Natural killer cell (primary cell): ENCODE data around the gene AKR1C3. TPM values are rescaled to one million over a fixed set of nuclear protein-coding genes. Genes with fewer than 3 reads are reported as not detected.

Experiments used
- ATAC-seq, 3 donors: fragments of 150-1000 bp in 2 of 3; fragments of 200-7000 bp in 1 of 3; cut with Tn5 transposase; 1 replicate in 1 of 3; 2 replicates in 2 of 3; pipeline ENCODE4 v1.10.0; 2021; ENCODE audit warnings: mild to moderate bottlenecking in 2 of 3, moderate library complexity in 2 of 3
- DNase-seq, 2 donors: peaks; one replicate each; pipeline versions ENCODE4 v3.0.0 to v3.0.0-alpha.2; 2013 to 2021; ENCODE audit warnings: mixed read lengths in 1 of 2
- H3K27ac ChIP-seq: one replicate; pipeline ENCODE4 v1.5.1; 2013; ENCODE audit warnings: mild to moderate bottlenecking, low read length
- H3K27me3 ChIP-seq: one replicate; pipeline ENCODE4 v1.6.1; 2013; ENCODE audit warnings: low read length; ENCODE audit not compliant: control insufficient read depth, insufficient read depth
- H3K36me3 ChIP-seq: one replicate; pipeline ENCODE4 v1.6.1; 2013; ENCODE audit warnings: low read length; ENCODE audit not compliant: control insufficient read depth, insufficient read depth
- H3K4me1 ChIP-seq: one replicate; pipeline ENCODE4 v1.6.1; 2013; ENCODE audit warnings: low read length; ENCODE audit not compliant: control insufficient read depth, insufficient read depth
- H3K4me3 ChIP-seq: one replicate; pipeline ENCODE4 v1.5.1; 2013; ENCODE audit warnings: low read length
- H3K9me3 ChIP-seq: one replicate; pipeline ENCODE4 v1.6.1; 2013; ENCODE audit warnings: low read length; ENCODE audit not compliant: control insufficient read depth, insufficient read depth
- H3K27ac Mint-ChIP-seq, 2 donors: one replicate each; pipeline ENCODE4 v1.8.0; 2022; ENCODE audit warnings: mild to moderate bottlenecking in 2 of 2, mixed read lengths in 2 of 2, moderate library complexity in 1 of 2
- H3K27me3 Mint-ChIP-seq, 2 donors: one replicate each; pipeline ENCODE4 v1.8.0; 2022; ENCODE audit warnings: low read depth in 2 of 2, mixed read lengths in 2 of 2
- H3K36me3 Mint-ChIP-seq: one replicate; pipeline ENCODE4 v1.8.0; 2022; ENCODE audit warnings: mixed read lengths
- H3K4me1 Mint-ChIP-seq, 2 donors: one replicate each; pipeline ENCODE4 v1.8.0; 2022; ENCODE audit warnings: mixed read lengths in 2 of 2
- H3K4me3 Mint-ChIP-seq: one replicate; pipeline ENCODE4 v1.8.0; 2022; ENCODE audit warnings: mild to moderate bottlenecking, moderate library complexity, mixed read lengths
- H3K9me3 Mint-ChIP-seq, 2 donors: one replicate each; pipeline ENCODE4 v1.8.0; 2022; ENCODE audit warnings: mixed read lengths in 2 of 2
- WGBS: methylation state at CpG from one replicate; pipeline ENCODE4 v1.1.7; 2013; ENCODE audit warnings: missing lambda C conversion rate; ENCODE audit not compliant: insufficient coverage; 5-methylcytosine and 5-hydroxymethylcytosine counted together
- intact Hi-C: fragments of 100-400 bp; cut with micrococcal nuclease; formaldehyde crosslinking; loops from one replicate; pipeline ENCODE4 v1.14.2; 2022
- total RNA-seq, 4 donors: library from RNA; stranded (reverse); fragments of 120-200 nt in 1 of 4; gene quantifications; one replicate each; pipeline versions ENCODE4 v1.2.3 to v1.2.4, GENCODE V29; 2013 to 2022
- TF ChIP-seq, protein P1 (sequence below): fragments of 200-600 bp; IDR thresholded peaks from one replicate; pipeline ENCODE4 v1.8.0; 2022; ENCODE audit warnings: antibody characterized with exemption

Gene AKR1C3
- total RNA-seq, 3 donors from 2014 or later (not counting 1 experiment from before 2014, with no cell fraction given): 77.5 to 140 (median 137) TPM

DNA sequence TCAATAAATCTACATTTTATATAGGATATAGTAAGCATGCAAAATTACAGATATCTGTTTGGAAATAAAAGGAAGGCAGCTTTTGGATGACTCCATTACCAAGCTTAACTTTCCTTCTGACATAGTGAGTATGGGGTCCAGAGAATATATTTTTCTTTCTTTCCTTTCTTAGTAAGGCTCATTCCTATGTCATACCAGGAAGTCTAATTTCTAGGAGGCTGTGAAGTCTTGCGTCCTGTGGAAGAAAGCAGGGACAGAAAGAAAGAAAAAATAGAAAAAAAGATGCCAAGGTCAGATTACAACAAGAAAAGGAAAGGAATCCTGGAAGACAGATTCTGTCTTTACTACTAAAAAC lies 54.4 kb downstream of the AKR1C3 start:
- H3K4me3 Mint-ChIP-seq: no peak overlapping the region
- DNase-seq (no peak), ATAC-seq (no peak)
- intact Hi-C loops: no loop called here
- TF ChIP-seq, protein P1, sequence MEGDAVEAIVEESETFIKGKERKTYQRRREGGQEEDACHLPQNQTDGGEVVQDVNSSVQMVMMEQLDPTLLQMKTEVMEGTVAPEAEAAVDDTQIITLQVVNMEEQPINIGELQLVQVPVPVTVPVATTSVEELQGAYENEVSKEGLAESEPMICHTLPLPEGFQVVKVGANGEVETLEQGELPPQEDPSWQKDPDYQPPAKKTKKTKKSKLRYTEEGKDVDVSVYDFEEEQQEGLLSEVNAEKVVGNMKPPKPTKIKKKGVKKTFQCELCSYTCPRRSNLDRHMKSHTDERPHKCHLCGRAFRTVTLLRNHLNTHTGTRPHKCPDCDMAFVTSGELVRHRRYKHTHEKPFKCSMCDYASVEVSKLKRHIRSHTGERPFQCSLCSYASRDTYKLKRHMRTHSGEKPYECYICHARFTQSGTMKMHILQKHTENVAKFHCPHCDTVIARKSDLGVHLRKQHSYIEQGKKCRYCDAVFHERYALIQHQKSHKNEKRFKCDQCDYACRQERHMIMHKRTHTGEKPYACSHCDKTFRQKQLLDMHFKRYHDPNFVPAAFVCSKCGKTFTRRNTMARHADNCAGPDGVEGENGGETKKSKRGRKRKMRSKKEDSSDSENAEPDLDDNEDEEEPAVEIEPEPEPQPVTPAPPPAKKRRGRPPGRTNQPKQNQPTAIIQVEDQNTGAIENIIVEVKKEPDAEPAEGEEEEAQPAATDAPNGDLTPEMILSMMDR: no peak
- H3K27ac Mint-ChIP-seq: no peak overlapping the region
- no peaks in the 10 kb centered on the region for H3K9me3 ChIP-seq
- H3K4me1 Mint-ChIP-seq: no peaks in the 10 kb centered on the region
- no peaks in the 10 kb centered on the region for H3K36me3 ChIP-seq
- no peaks in the 10 kb centered on the region for H3K9me3 Mint-ChIP-seq
- H3K4me1 ChIP-seq: no peaks in the 10 kb centered on the region
- no peak overlapping the region for H3K27ac ChIP-seq
- H3K27me3 Mint-ChIP-seq: no peaks in the 10 kb centered on the region
- H3K4me3 ChIP-seq: no peak overlapping the region
- H3K27me3 ChIP-seq: no peaks in the 10 kb centered on the region
- no peaks in the 10 kb centered on the region for H3K36me3 Mint-ChIP-seq
- WGBS: no CpG with 5 or more reads among the region's 1 CpG

- DNase-seq (no peak), ATAC-seq (no peak)
- H3K27ac ChIP-seq: no peak overlapping the region
- no peaks in the 10 kb centered on the region for H3K9me3 Mint-ChIP-seq
- no peaks in the 10 kb centered on the region for H3K4me1 Mint-ChIP-seq
- H3K36me3 Mint-ChIP-seq: no peaks in the 10 kb centered on the region
- WGBS: 100% methylated on average over 1 of the region's 3 CpGs
- no peaks in the 10 kb centered on the region for H3K27me3 Mint-ChIP-seq
- no peak overlapping the region for H3K27ac Mint-ChIP-seq
- H3K4me1 ChIP-seq: no peaks in the 10 kb centered on the region
- H3K4me3 ChIP-seq: no peak overlapping the region
- H3K9me3 ChIP-seq: no peaks in the 10 kb centered on the region
- TF ChIP-seq, protein P1: no peak
- no peaks in the 10 kb centered on the region for H3K27me3 ChIP-seq
- intact Hi-C loops: no loop called here
- H3K36me3 ChIP-seq: no peaks in the 10 kb centered on the region
- no peak overlapping the region for H3K4me3 Mint-ChIP-seq
These were observed 56.9 kb downstream of the AKR1C3 start for GRCh38 chr10:5151076-5151475.

DNA sequence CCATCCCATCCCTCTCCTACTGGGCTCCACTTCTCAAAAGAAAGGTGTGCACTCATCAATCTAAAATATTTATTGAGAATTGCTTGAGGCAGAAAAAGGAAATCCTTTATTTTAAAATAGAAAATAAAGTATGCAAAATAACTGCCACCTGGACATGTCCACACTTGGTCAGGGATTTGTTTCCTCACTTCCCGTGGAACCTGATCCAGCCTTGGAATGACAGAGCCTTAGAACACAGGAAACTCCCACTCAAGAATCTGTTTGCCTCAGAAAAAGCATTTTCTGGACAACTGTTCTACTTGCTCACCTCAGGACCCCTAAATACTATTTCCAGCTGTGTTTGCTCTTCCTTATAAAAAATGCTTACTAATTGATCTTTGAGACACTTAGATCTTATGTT lies 61.7 kb downstream of the AKR1C3 start:
- H3K4me1 Mint-ChIP-seq: no peaks in the 10 kb centered on the region
- no peak overlapping the region for H3K4me3 ChIP-seq
- H3K27ac ChIP-seq: no peak overlapping the region
- H3K27me3 ChIP-seq: no peaks in the 10 kb centered on the region
- TF ChIP-seq, protein P1: no peak
- no peaks in the 10 kb centered on the region for H3K36me3 ChIP-seq
- no peak overlapping the region for H3K4me3 Mint-ChIP-seq
- ATAC-seq (no peak), DNase-seq (no peak)
- no peak overlapping the region for H3K27ac Mint-ChIP-seq
- H3K4me1 ChIP-seq: no peaks in the 10 kb centered on the region
- H3K9me3 ChIP-seq: no peaks in the 10 kb centered on the region
- peaks cover 7% of the 10 kb centered on the region for H3K36me3 Mint-ChIP-seq
- no peaks in the 10 kb centered on the region for H3K27me3 Mint-ChIP-seq
- intact Hi-C loops: no loop called here
- 73% methylated on average over 1 of the region's 1 CpG for WGBS
- H3K9me3 Mint-ChIP-seq: no peaks in the 10 kb centered on the region

Other genes with a start within 250 kb of the AKR1C3 start
- gene AKR1C1, start 131.0 kb upstream of the AKR1C3 start, total RNA-seq: under 1 TPM; 0.16 to 0.93 (median 0.63) TPM
- not detected for gene AKR1C2, start 90.6 kb upstream of the AKR1C3 start, total RNA-seq
- gene AKR1C8, start 90.7 kb downstream of the AKR1C3 start, total RNA-seq: 1 to 10 TPM; 4.1 to 7.2 (median 4.1) TPM
- gene AKR1C4, start 102.4 kb downstream of the AKR1C3 start, total RNA-seq: not detected